H9 (cell line): ENCODE data around the gene KLC4. TPM values are rescaled to one million over a fixed set of nuclear protein-coding genes. Genes with fewer than 3 reads are reported as not detected.

Experiments used
- DNase-seq: peaks from one replicate; pipeline ENCODE4 v3.0.0-alpha.2; 2017
- H2AFZ ChIP-seq: one replicate; pipeline ENCODE4 v1.6.1; 2013; ENCODE audit warnings: mild to moderate bottlenecking, low read length, control low read depth, moderate library complexity
- H2AK5ac ChIP-seq: 2 replicates; pipeline ENCODE4 v1.6.1; 2013; ENCODE audit warnings: low read length, control low read depth, mixed read lengths; ENCODE audit not compliant: insufficient read length
- H2BK120ac ChIP-seq: one replicate; pipeline ENCODE4 v1.6.1; 2013; ENCODE audit warnings: low read depth, mild to moderate bottlenecking, low read length, control low read depth, inconsistent platforms; ENCODE audit not compliant: poor library complexity, severe bottlenecking
- H2BK12ac ChIP-seq: 2 replicates; pipeline ENCODE4 v1.6.1; 2013; ENCODE audit warnings: low read length, control low read depth, mixed read lengths, low read depth; ENCODE audit not compliant: insufficient read length
- H2BK15ac ChIP-seq: 2 replicates; pipeline ENCODE4 v1.6.1; 2013; ENCODE audit warnings: low read depth, low read length, control low read depth
- H2BK20ac ChIP-seq: one replicate; pipeline ENCODE4 v1.6.1; 2013; ENCODE audit warnings: low read depth, mild to moderate bottlenecking, low read length, control low read depth, inconsistent platforms; ENCODE audit not compliant: poor library complexity, severe bottlenecking
- H2BK5ac ChIP-seq: 2 replicates; pipeline ENCODE4 v1.6.1; 2013; ENCODE audit warnings: low read length, control low read depth, mixed read lengths; ENCODE audit not compliant: insufficient read length
- H3K14ac ChIP-seq: 2 replicates; pipeline ENCODE4 v1.6.1; 2013; ENCODE audit warnings: low read length, control low read depth; ENCODE audit not compliant: insufficient read depth
- H3K18ac ChIP-seq: 2 replicates; pipeline ENCODE4 v1.6.1; 2013; ENCODE audit warnings: low read depth, mild to moderate bottlenecking, mixed read lengths, low read length, control low read depth; ENCODE audit not compliant: insufficient read length
- H3K23ac ChIP-seq: 2 replicates; pipeline ENCODE4 v1.6.1; 2013; ENCODE audit warnings: low read length, control low read depth, mixed read lengths, low read depth; ENCODE audit not compliant: insufficient read length
- H3K23me2 ChIP-seq: 2 replicates; pipeline ENCODE4 v1.6.1; 2013; ENCODE audit warnings: low read depth, mild to moderate bottlenecking, mixed read lengths, low read length, control low read depth; ENCODE audit not compliant: insufficient read length, poor library complexity, severe bottlenecking
- H3K27ac ChIP-seq: 2 replicates; pipeline ENCODE4 v1.5.1; 2013; ENCODE audit warnings: low read length, control low read depth, mixed read lengths, low read depth; ENCODE audit not compliant: insufficient read length
- H3K27me3 ChIP-seq: 2 replicates; pipeline ENCODE4 v1.6.1; 2013; ENCODE audit warnings: low read length, control low read depth, inconsistent platforms; ENCODE audit not compliant: insufficient read depth
- H3K4ac ChIP-seq: 2 replicates; pipeline ENCODE4 v1.6.1; 2013; ENCODE audit warnings: low read depth, mild to moderate bottlenecking, control low read depth, inconsistent platforms, low read length, moderate library complexity
- H3K4me1 ChIP-seq: 2 replicates; pipeline ENCODE4 v1.6.1; 2013; ENCODE audit warnings: low read length, control low read depth, inconsistent platforms; ENCODE audit not compliant: insufficient read depth
- H3K4me2 ChIP-seq: 2 replicates; pipeline ENCODE4 v1.6.1; 2013; ENCODE audit warnings: low read length, control low read depth, mixed read lengths; ENCODE audit not compliant: insufficient read length, insufficient read depth
- H3K56ac ChIP-seq: 2 replicates; pipeline ENCODE4 v1.6.1; 2013; ENCODE audit warnings: low read depth, mild to moderate bottlenecking, mixed read lengths, low read length, control low read depth; ENCODE audit not compliant: insufficient read length
- H3K79me1 ChIP-seq: 2 replicates; pipeline ENCODE4 v1.6.1; 2013; ENCODE audit warnings: low read depth, mild to moderate bottlenecking, moderate library complexity, low read length, control low read depth, inconsistent platforms; ENCODE audit not compliant: insufficient read depth, poor library complexity, severe bottlenecking
- H3K79me2 ChIP-seq: 2 replicates; pipeline ENCODE4 v1.6.1; 2013; ENCODE audit warnings: low read length, control low read depth, inconsistent platforms; ENCODE audit not compliant: insufficient read depth
- H3K9ac ChIP-seq: 2 replicates; pipeline ENCODE4 v1.6.1; 2013; ENCODE audit warnings: low read length, control low read depth, mixed read lengths; ENCODE audit not compliant: insufficient read length; ENCODE audit errors: extremely low read depth
- H3K9me3 ChIP-seq: one replicate; pipeline ENCODE4 v1.6.1; 2013; ENCODE audit warnings: low read depth, low read length, inconsistent platforms; ENCODE audit not compliant: control insufficient read depth
- H3T11ph ChIP-seq: one replicate; pipeline ENCODE4 v1.6.1; 2013; ENCODE audit warnings: mild to moderate bottlenecking, low read length, control low read depth, inconsistent platforms
- H4K20me1 ChIP-seq: one replicate; pipeline ENCODE4 v1.6.1; 2013; ENCODE audit not compliant: control insufficient read depth, insufficient read length, insufficient read depth
- H4K5ac ChIP-seq: 2 replicates; pipeline ENCODE4 v1.6.1; 2013; ENCODE audit warnings: low read depth, mild to moderate bottlenecking, mixed read lengths, low read length, control low read depth; ENCODE audit not compliant: insufficient read length
- H4K8ac ChIP-seq: replicated peaks from 2 replicates; pipeline ENCODE4 v1.6.1; 2013; ENCODE audit warnings: low read length, control low read depth, mixed read lengths, low read depth; ENCODE audit not compliant: insufficient read length
- H4K91ac ChIP-seq: 2 replicates; pipeline ENCODE4 v1.6.1; 2013; ENCODE audit warnings: low read depth, mild to moderate bottlenecking, moderate library complexity, mixed read lengths, low read length, control low read depth; ENCODE audit not compliant: insufficient read length
- H3K27ac Mint-ChIP-seq, 3 experiments: 2 replicates in 2 of 3; 3 replicates in 1 of 3; pipeline ENCODE4 v1.8.0; 2020 to 2021; ENCODE audit warnings: mixed read lengths in 3 of 3, mild to moderate bottlenecking in 1 of 3, moderate library complexity in 1 of 3
- H3K27me3 Mint-ChIP-seq: 2 replicates; pipeline ENCODE4 v1.8.0; 2021; ENCODE audit warnings: low read depth, mild to moderate bottlenecking, moderate library complexity, mixed read lengths
- H3K36me3 Mint-ChIP-seq, 3 experiments: 2 replicates in 2 of 3; 3 replicates in 1 of 3; pipeline ENCODE4 v1.8.0; 2020 to 2021; ENCODE audit warnings: low read depth in 3 of 3, mixed read lengths in 3 of 3; ENCODE audit not compliant: insufficient read depth in 1 of 3
- H3K4me1 Mint-ChIP-seq, 2 experiments: 2 replicates each; pipeline ENCODE4 v1.8.0; 2020; ENCODE audit warnings: mixed read lengths in 2 of 2
- H3K4me3 Mint-ChIP-seq, 2 experiments: 2 replicates in 1 of 2; 3 replicates in 1 of 2; pipeline ENCODE4 v1.8.0; 2020 to 2021; ENCODE audit warnings: mild to moderate bottlenecking in 2 of 2, mixed read lengths in 2 of 2, moderate library complexity in 1 of 2
- H3K9me3 Mint-ChIP-seq, 2 experiments: 2 replicates in 1 of 2; 3 replicates in 1 of 2; pipeline ENCODE4 v1.8.0; 2020; ENCODE audit warnings: mild to moderate bottlenecking in 2 of 2, mixed read lengths in 2 of 2, moderate library complexity in 1 of 2
- WGBS: extraction: QIAGEN DNeasy Blood & Tissue Kit; methylation state at CpG from one replicate; pipeline ENCODE4 v1.1.7; 2013; ENCODE audit warnings: missing lambda C conversion rate, low lambda C conversion rate, mixed read lengths; ENCODE audit not compliant: insufficient read length; ENCODE audit errors: extremely low coverage; 5-methylcytosine and 5-hydroxymethylcytosine counted together
- total RNA-seq: library from RNA; stranded (reverse); gene quantifications from 2 replicates; pipeline ENCODE4 v1.2.1, GENCODE V29; 2021
- TF ChIP-seq, protein P1 (sequence below): fragments of 200-600 bp; sonication (generic); conservative IDR thresholded peaks from 3 replicates; pipeline ENCODE4 v1.8.0; 2021; ENCODE audit warnings: antibody characterized with exemption, mild to moderate bottlenecking

KLC4 gene
- total RNA-seq, 1 experiment from 2014 or later = 29.7 TPM

GRCh38 chr6:43123461-43124314 lies 64.3 kb downstream of the KLC4 start:
- H3K9me3 Mint-ChIP-seq = no peaks in the 10 kb centered on the region
- Histone ChIP-seq H4K20me1 (no peaks in the 10 kb centered on the region), H3K4me1 (no peaks in the 10 kb centered on the region), H2BK15ac (no peak overlapping the region), H3K9me3 (no peaks in the 10 kb centered on the region), H3T11ph (no peak overlapping the region), H3K18ac (no peak overlapping the region), H4K91ac (no peak overlapping the region), H2BK12ac (no peak overlapping the region), H3K23me2 (no peaks in the 10 kb centered on the region), H4K8ac (no peak overlapping the region), H3K27ac (no peak overlapping the region), H3K4ac (no peak overlapping the region), H2BK120ac (no peak overlapping the region), H2AFZ (no peak overlapping the region), H3K27me3 (no peaks in the 10 kb centered on the region), H3K79me1 (no peaks in the 10 kb centered on the region), H2BK20ac (no peak overlapping the region), H3K4me2 (no peak overlapping the region), H2BK5ac (no peak overlapping the region), H3K9ac (no peak overlapping the region), H2AK5ac (no peak overlapping the region), H3K79me2 (peaks cover 3% of the 10 kb centered on the region; the same call in 1 of the 2 replicates), H3K14ac (peak overlapping the region; percentile 18; the same call in 1 of the 2 replicates), H4K5ac (no peak overlapping the region), H3K23ac (no peak overlapping the region), H3K56ac (no peak overlapping the region)
- TF ChIP-seq, protein P1, sequence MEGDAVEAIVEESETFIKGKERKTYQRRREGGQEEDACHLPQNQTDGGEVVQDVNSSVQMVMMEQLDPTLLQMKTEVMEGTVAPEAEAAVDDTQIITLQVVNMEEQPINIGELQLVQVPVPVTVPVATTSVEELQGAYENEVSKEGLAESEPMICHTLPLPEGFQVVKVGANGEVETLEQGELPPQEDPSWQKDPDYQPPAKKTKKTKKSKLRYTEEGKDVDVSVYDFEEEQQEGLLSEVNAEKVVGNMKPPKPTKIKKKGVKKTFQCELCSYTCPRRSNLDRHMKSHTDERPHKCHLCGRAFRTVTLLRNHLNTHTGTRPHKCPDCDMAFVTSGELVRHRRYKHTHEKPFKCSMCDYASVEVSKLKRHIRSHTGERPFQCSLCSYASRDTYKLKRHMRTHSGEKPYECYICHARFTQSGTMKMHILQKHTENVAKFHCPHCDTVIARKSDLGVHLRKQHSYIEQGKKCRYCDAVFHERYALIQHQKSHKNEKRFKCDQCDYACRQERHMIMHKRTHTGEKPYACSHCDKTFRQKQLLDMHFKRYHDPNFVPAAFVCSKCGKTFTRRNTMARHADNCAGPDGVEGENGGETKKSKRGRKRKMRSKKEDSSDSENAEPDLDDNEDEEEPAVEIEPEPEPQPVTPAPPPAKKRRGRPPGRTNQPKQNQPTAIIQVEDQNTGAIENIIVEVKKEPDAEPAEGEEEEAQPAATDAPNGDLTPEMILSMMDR = no peak
- H3K27ac Mint-ChIP-seq = peak overlapping the region; percentile 77 to 88 (median 78); a peak in 6 of 7 replicates
- no peaks in the 10 kb centered on the region for H3K36me3 Mint-ChIP-seq
- DNase-seq = no peak
- no CpG with 5 or more reads among the region's 25 CpGs for WGBS
- no peaks in the 10 kb centered on the region for H3K27me3 Mint-ChIP-seq
- H3K4me1 Mint-ChIP-seq = peaks cover 50 to 63% of the 10 kb centered on the region in 2 experiments
- peak overlapping the region in 1 of 2 experiments; percentile 26; a peak in 1 of 5 replicates for H3K4me3 Mint-ChIP-seq
